Lung (tissue), 12 donors: ENCODE measurements around the gene HOXC9. TPM values are rescaled to one million over a fixed set of nuclear protein-coding genes. Genes with fewer than 3 reads are reported as not detected.

Experiments used
- ATAC-seq: fragments of 200-7000 bp; cut with Tn5 transposase; one replicate; pipeline ENCODE4 v1.9.1; 2020; ENCODE audit warnings: moderate number of reproducible peaks; ENCODE audit not compliant: insufficient read depth, low FRiP score
- DNase-seq, 3 donors: peaks; one replicate each; pipeline ENCODE4 v3.0.0-alpha.2; 2013 to 2017
- H3K27ac ChIP-seq, 2 donors: one replicate each; pipeline ENCODE4 v1.5.1; 2013; ENCODE audit warnings: mild to moderate bottlenecking in 2 of 2, moderate library complexity in 2 of 2, control low read depth in 1 of 2, inconsistent platforms in 1 of 2, low read depth in 1 of 2, low read length in 1 of 2
- H3K27me3 ChIP-seq, 3 donors: one replicate each; pipeline ENCODE4 v1.5.1; 2013; ENCODE audit warnings: low read length in 2 of 3; ENCODE audit not compliant: control insufficient read depth in 3 of 3, insufficient read depth in 3 of 3
- H3K36me3 ChIP-seq, 4 donors: one replicate each; pipeline ENCODE4 v1.5.1; 2013; ENCODE audit warnings: low read length in 4 of 4, mild to moderate bottlenecking in 1 of 4, moderate library complexity in 1 of 4; ENCODE audit not compliant: control insufficient read depth in 4 of 4, insufficient read depth in 4 of 4
- H3K4me1 ChIP-seq, 5 donors: one replicate each; pipeline ENCODE4 v1.5.1; 2013; ENCODE audit warnings: low read length in 5 of 5, mild to moderate bottlenecking in 2 of 5, moderate library complexity in 1 of 5; ENCODE audit not compliant: control insufficient read depth in 5 of 5, insufficient read depth in 5 of 5
- H3K4me3 ChIP-seq: one replicate; pipeline ENCODE4 v1.5.1; 2013; ENCODE audit warnings: mild to moderate bottlenecking, control low read depth, moderate library complexity
- H3K9ac ChIP-seq, 2 donors: one replicate each; pipeline ENCODE4 v1.5.1; 2013; ENCODE audit warnings: low read length in 2 of 2, control low read depth in 1 of 2; ENCODE audit not compliant: insufficient read depth in 1 of 2
- H3K9me3 ChIP-seq, 4 donors: one replicate each; pipeline ENCODE4 v1.5.1; 2013; ENCODE audit warnings: low read length in 3 of 4, mild to moderate bottlenecking in 1 of 4, moderate library complexity in 1 of 4; ENCODE audit not compliant: control insufficient read depth in 4 of 4, insufficient read depth in 3 of 4
- WGBS, 2 donors: extraction: QIAGEN DNeasy Blood & Tissue Kit; methylation state at CpG; one replicate each; pipeline ENCODE4 v1.1.7; 2013; 5-methylcytosine and 5-hydroxymethylcytosine counted together
- polyA plus RNA-seq, 2 donors: library from polyadenylated mRNA; stranded (reverse); fragments of 200-250 nt; gene quantifications; one replicate each; pipeline ENCODE4 v1.2.1, GENCODE V29; 2013
- total RNA-seq, 2 donors: library from RNA; depleted of rRNA in 1 of 2; stranded (reverse); fragments of >200 nt in 1 of 2; gene quantifications; one replicate each; pipeline ENCODE4 v1.2.1, GENCODE V29; 2014 to 2021
- TF ChIP-seq, protein P1 (sequence below): IDR thresholded peaks from 2 replicates; pipeline ENCODE4 v1.5.1; 2012; ENCODE audit warnings: mild to moderate bottlenecking; ENCODE audit errors: control extremely low read depth, extremely low read depth
- donor health status: control.
- donor health status: control.
- donor health status: Bipolar disorder and iron deficiency.
- donor health status: healthy.
- donor health status: DM: yes; HTN: yes; CAD: no.

The HOXC9 gene
- total and polyA plus RNA-seq, 4 donors = 0.08 to 0.18 TPM; not detected in 2

DNA sequence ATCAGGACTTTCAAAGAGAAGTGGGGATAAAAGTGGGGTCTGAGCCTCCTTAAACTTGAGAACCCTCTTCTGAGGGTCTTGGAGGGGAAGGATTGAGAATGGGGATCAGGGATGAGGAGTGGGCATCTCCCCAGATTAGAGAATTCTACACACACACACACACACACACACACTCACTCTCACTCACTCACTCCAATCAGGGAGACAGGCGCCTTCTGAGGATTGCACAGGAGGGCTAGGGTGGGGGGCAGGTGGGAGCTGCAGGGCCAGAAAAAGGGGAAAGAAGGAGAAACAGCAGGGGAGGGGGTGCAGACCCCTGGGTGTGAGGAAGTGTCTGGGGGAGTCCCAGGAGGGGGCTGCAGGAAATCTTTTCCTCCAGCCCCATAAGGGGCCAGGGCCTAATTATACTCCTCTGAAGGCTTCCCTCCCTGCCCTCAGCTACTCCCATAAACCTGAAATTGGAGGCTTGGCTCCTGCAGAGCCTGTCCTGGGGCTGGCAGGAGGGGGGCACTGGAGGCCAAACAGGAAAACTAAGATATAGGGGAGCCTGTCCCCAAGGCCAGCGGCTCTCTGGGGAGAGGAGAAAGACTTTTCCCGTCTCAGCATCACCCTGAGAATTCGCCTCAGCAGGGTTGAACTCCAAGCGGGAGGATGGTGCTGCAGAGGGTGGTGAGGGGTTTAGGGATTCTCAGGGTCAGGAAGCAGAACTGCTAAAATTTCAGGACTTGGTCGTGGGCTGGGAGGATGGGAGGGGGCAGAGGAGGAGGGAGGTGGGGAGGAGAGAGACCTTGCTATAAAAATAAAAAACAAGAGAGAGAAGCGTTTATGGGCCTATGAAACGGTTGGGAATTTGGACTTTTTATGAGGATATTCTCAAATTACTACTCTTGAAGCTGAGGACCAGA lies 1.6 kb downstream of the HOXC9 start:
- no peaks in the 10 kb centered on the region for H3K9me3 ChIP-seq
- WGBS, 2 donors = 28 to 31% methylated on average over 8 of the region's 8 CpGs
- peaks cover 5 to 96% (median 81%) of the 10 kb centered on the region in 3 donors for H3K27me3 ChIP-seq
- no peak overlapping the region for H3K4me3 ChIP-seq
- no peak for DNase-seq
- no peak overlapping the region for H3K9ac ChIP-seq
- peaks cover 0 to 19% (median 0%) of the 10 kb centered on the region in 5 donors for H3K4me1 ChIP-seq
- no peaks in the 10 kb centered on the region for H3K36me3 ChIP-seq
- ATAC-seq = no peak
- TF ChIP-seq, protein P1, sequence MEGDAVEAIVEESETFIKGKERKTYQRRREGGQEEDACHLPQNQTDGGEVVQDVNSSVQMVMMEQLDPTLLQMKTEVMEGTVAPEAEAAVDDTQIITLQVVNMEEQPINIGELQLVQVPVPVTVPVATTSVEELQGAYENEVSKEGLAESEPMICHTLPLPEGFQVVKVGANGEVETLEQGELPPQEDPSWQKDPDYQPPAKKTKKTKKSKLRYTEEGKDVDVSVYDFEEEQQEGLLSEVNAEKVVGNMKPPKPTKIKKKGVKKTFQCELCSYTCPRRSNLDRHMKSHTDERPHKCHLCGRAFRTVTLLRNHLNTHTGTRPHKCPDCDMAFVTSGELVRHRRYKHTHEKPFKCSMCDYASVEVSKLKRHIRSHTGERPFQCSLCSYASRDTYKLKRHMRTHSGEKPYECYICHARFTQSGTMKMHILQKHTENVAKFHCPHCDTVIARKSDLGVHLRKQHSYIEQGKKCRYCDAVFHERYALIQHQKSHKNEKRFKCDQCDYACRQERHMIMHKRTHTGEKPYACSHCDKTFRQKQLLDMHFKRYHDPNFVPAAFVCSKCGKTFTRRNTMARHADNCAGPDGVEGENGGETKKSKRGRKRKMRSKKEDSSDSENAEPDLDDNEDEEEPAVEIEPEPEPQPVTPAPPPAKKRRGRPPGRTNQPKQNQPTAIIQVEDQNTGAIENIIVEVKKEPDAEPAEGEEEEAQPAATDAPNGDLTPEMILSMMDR = no peak
- H3K27ac ChIP-seq = no peak overlapping the region

DNA sequence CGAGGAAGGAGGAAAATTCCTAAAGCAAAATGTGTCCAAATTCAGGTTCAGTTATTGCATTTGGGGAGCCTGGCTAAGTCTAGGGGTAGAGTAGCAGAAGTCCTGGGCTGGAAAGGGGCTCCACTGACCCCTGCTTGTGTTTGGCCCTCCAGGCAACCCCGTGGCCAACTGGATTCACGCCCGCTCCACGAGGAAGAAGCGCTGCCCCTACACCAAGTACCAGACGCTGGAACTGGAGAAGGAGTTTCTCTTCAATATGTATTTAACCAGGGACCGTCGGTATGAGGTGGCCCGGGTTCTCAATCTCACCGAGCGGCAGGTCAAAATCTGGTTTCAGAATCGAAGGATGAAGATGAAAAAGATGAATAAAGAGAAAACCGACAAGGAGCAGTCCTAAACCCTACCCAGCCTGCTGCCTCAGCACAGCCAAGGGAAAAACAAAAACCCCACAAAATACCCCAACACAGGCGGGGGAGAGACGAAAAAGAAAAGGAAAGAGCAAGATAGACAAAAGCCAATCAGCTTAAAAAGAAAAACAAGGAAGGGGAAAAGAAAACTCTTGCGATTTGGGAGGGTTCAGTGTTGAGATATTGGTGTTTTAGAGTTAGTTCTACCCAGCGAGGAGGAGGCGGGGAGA lies 2.4 kb downstream of the HOXC9 start:
- TF ChIP-seq, protein P1 = no peak
- WGBS, 2 donors = 25% methylated on average over 19 of the region's 19 CpGs
- no peak for DNase-seq
- peaks cover 0 to 3% (median 0%) of the 10 kb centered on the region in 4 donors for H3K9me3 ChIP-seq
- H3K36me3 ChIP-seq = no peaks in the 10 kb centered on the region
- H3K4me1 ChIP-seq = peaks cover 0 to 24% (median 3%) of the 10 kb centered on the region in 5 donors
- no peak overlapping the region for H3K9ac ChIP-seq
- ATAC-seq = no peak
- no peak overlapping the region for H3K4me3 ChIP-seq
- H3K27me3 ChIP-seq = peaks cover 5 to 96% (median 80%) of the 10 kb centered on the region in 3 donors
- H3K27ac ChIP-seq = no peak overlapping the region

DNA sequence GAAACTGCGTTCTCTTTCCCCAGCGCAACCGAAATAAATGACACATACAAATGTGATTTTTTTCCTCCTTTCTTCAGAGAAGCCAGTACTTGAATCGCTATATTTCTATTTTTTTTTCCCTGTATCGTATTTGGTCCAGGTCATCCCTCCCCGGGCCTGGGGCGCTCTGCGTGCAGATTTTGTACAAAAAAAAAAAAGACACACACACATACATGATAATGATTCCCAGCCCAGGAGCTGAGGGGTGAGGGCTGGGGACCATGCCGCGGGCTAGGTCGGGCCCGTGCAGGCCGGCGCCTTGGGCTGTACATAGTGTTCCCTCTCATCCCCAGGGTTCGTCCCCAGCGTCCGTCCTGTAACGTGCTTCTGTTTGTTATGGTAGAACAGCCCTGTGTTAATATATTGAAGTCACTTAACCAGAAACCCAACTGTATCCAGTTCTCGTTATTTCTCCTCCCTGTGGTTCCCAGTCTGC lies 3.0 kb downstream of the HOXC9 start:
- H3K4me1 ChIP-seq = peaks cover 0 to 24% (median 3%) of the 10 kb centered on the region in 5 donors
- H3K36me3 ChIP-seq = no peaks in the 10 kb centered on the region
- no peak overlapping the region for H3K9ac ChIP-seq
- TF ChIP-seq, protein P1 = no peak
- H3K27me3 ChIP-seq = peaks cover 5 to 96% (median 83%) of the 10 kb centered on the region in 3 donors
- 29 to 32% methylated on average over 19 of the region's 19 CpGs for WGBS, 2 donors
- no peak for DNase-seq
- no peak for ATAC-seq
- H3K9me3 ChIP-seq = peaks cover 0 to 3% (median 0%) of the 10 kb centered on the region in 4 donors
- no peak overlapping the region for H3K4me3 ChIP-seq
- H3K27ac ChIP-seq = no peak overlapping the region
